ENCODE measurements around the gene ISCA2.

Gene ISCA2

DNA sequence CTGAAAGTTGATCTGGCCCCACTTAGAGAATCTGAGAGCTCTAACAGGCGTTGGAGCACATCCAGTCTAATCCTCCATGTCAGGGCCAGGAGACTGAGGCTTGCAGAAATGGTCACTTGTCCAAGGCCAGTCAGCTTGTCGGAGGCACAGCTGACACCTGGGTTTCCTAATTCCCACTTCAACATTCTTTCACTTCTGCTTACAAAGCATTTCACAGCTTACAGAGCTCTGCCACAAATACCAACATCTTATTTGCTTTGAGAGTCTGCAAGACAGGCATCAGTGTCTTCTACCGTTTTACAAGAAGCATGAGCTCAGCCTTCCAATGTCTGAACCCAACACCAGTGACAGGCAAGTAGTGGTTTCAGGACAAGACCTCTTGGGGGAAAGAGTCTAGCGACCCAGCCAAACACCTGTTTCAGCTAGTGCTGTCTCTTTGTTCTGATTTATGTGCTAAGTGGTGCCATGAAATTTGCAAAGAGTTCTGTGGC, 31.8 kb downstream of the ISCA2 start:
- CTCF ChIA-PET: interaction anchor here (0.6 kb wide), 1 partner anchor 227 kb away, joined by 5 read pairs; no protein-coding TSS in a partner anchor
- POLR2A ChIA-PET: interaction anchor here (0.8 kb wide), 1 partner anchor 9 kb away, joined by 3 read pairs; no protein-coding TSS in a partner anchor

GRCh38 chr14:74526854-74527585, 33.5 kb downstream of the ISCA2 start:
- ChIA-PET POLR2A (no interaction called here), CTCF (interaction anchor here (1.5 kb wide), 1 partner anchor 25 kb away, joined by 5 read pairs; no protein-coding TSS in a partner anchor)
- TF ChIP-seq, protein P1, sequence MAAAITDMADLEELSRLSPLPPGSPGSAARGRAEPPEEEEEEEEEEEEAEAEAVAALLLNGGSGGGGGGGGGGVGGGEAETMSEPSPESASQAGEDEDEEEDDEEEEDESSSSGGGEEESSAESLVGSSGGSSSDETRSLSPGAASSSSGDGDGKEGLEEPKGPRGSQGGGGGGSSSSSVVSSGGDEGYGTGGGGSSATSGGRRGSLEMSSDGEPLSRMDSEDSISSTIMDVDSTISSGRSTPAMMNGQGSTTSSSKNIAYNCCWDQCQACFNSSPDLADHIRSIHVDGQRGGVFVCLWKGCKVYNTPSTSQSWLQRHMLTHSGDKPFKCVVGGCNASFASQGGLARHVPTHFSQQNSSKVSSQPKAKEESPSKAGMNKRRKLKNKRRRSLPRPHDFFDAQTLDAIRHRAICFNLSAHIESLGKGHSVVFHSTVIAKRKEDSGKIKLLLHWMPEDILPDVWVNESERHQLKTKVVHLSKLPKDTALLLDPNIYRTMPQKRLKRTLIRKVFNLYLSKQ (tag by site-specific recombination; IDR thresholded peaks at IDR 0.05; ENCODE audit: borderline replicate concordance): no peak
- TF ChIP-seq GLIS1 (tag by site-specific recombination; IDR thresholded peaks at IDR 0.05) (no peak), ZNF513 (tag by site-specific recombination; IDR thresholded peaks at IDR 0.05) (no peak), ZNF19 (tag by site-specific recombination; IDR thresholded peaks at IDR 0.05; ENCODE audit: low read depth) (no peak), ZNF621 (tag by site-specific recombination; IDR thresholded peaks at IDR 0.05) (no peak)
- Histone ChIP-seq H3K36me3 (ENCODE audit: control insufficient read depth in 2 of 2, insufficient read depth in 1 of 2, low read length in 2 of 2) (no peaks in the 10 kb centered on the region), H3K27ac (ENCODE audit: extremely low read depth, low read depth, low read length) (no peak overlapping the region), H3K4me3 (ENCODE audit: low read depth, low read length) (no peak overlapping the region), H3K9me3 (ENCODE audit: control insufficient read depth, insufficient read depth, low read depth, low read length) (no peaks in the 10 kb centered on the region), H3K4me1 (ENCODE audit: control insufficient read depth, insufficient read depth, low read length) (no peaks in the 10 kb centered on the region)

More for the DNA sequence above, 31.8 kb downstream of the ISCA2 start:
- no peak overlapping the region for H3K27ac ChIP-seq (ENCODE audit: extremely low read depth, low read depth, low read length)
- no peak for TF ChIP-seq ZNF544 (tag by site-specific recombination; IDR thresholded peaks at IDR 0.05)
- no peak for TF ChIP-seq ZNF610 (tag by site-specific recombination; IDR thresholded peaks at IDR 0.05; ENCODE audit: borderline replicate concordance)
- TF ChIP-seq ZNF510 (tag by site-specific recombination; IDR thresholded peaks at IDR 0.05; ENCODE audit: insufficient replicate concordance): no peak
- TF ChIP-seq, protein P2, sequence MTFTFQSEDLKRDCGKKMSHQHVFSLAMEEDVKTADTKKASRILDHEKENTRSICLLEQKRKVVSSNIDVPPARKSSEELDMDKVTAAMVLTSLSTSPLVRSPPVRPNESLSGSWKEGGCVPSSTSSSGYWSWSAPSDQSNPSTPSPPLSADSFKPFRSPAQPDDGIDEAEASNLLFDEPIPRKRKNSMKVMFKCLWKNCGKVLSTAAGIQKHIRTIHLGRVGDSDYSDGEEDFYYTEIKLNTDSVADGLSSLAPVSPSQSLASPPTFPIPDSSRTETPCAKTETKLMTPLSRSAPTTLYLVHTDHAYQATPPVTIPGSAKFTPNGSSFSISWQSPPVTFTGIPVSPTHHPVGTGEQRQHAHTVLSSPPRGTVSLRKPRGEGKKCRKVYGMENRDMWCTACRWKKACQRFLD (tag by site-specific recombination; IDR thresholded peaks at IDR 0.05): no peak
- TF ChIP-seq ZNF76 (tag by site-specific recombination; IDR thresholded peaks at IDR 0.05; ENCODE audit: borderline replicate concordance, low read depth): no peak
- TF ChIP-seq BCL11B (tag by site-specific recombination; IDR thresholded peaks at IDR 0.05; ENCODE audit: low read depth): no peak
- H3K9me3 ChIP-seq (ENCODE audit: control insufficient read depth, insufficient read depth, low read depth, low read length): no peaks in the 10 kb centered on the region
- no peaks in the 10 kb centered on the region for H3K4me1 ChIP-seq (ENCODE audit: control insufficient read depth, insufficient read depth, low read length)
- no peak overlapping the region for H3K4me3 ChIP-seq (ENCODE audit: low read depth, low read length)
- H3K36me3 ChIP-seq (ENCODE audit: control insufficient read depth in 2 of 2, insufficient read depth in 1 of 2, low read length in 2 of 2): no peaks in the 10 kb centered on the region

DNA sequence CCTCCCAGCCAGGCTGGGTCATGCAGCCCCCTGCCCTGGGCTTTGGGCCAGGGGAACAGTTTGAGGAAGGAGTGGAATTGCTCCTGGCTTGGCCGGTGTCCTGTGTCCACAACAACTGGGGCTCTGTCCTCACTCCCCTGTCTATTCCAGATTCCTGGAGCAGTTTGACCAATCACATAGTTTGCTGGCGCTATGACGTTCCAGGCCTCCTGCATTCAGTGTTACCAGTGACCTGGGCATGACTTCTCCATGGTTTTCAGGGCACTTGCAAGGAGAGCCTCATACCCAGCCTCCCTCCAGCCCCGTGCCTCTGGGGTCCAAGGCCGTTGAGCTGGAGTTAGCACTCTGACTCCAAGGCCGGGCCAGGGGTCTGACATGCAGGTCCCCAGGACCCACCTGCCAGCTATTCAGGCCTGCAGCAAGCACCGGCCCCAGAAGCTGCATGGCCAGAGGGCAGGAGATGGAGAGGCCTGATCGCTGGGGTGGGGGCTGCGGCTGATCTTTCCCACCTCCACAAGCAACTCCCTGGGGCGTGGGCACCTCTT, 34.2 kb downstream of the ISCA2 start:
- ChIA-PET CTCF (interaction anchor here (1.0 to 1.5 kb wide), 2 partner anchors 26 to 91 kb away, joined by 3 to 5 read pairs; no protein-coding TSS in a partner anchor), POLR2A (no interaction called here)
- Histone ChIP-seq H3K27ac (ENCODE audit: extremely low read depth, low read depth, low read length) (no peak overlapping the region), H3K9me3 (ENCODE audit: control insufficient read depth, insufficient read depth, low read depth, low read length) (no peaks in the 10 kb centered on the region), H3K4me3 (ENCODE audit: low read depth, low read length) (no peak overlapping the region), H3K4me1 (ENCODE audit: control insufficient read depth, insufficient read depth, low read length) (no peaks in the 10 kb centered on the region), H3K36me3 (ENCODE audit: control insufficient read depth in 2 of 2, insufficient read depth in 1 of 2, low read length in 2 of 2) (no peaks in the 10 kb centered on the region)
- TF ChIP-seq ZNF558 (tag by site-specific recombination; IDR thresholded peaks at IDR 0.05) (no peak), PRDM2 (tag by site-specific recombination; IDR thresholded peaks at IDR 0.05; ENCODE audit: borderline replicate concordance) (no peak), SALL2 (tag by site-specific recombination; IDR thresholded peaks at IDR 0.05; ENCODE audit: borderline replicate concordance) (no peak), ZNF23 (tag by site-specific recombination; IDR thresholded peaks at IDR 0.05; ENCODE audit: borderline replicate concordance) (no peak), HOXA7 (CRISPR knock-in tag; IDR thresholded peaks at IDR 0.05; ENCODE audit: borderline replicate concordance) (no peak), ZNF394 (tag by site-specific recombination; IDR thresholded peaks at IDR 0.05; ENCODE audit: borderline replicate concordance) (no peak), ZBTB8A (tag by site-specific recombination; IDR thresholded peaks at IDR 0.05) (no peak)
